COR-L47 (cell line): ENCODE results near the gene GNAO1.

Experiments used
- DNase-seq: peaks from one replicate; lab custom pipeline; 2025; lab: John Stamatoyannopoulos, UW

GNAO1 gene

GRCh38 chr16:56191156-56191815 lies at the start of gene GNAO1:
GNAO1 (plus strand) TSS chr16:56191489; CDS start chr16:56192236, 747 bp downstream.
- DNase-seq = peak; percentile 81

- DNase-seq = no peak
Observed at GRCh38 chr16:56143666-56144065, 47.6 kb upstream of the GNAO1 start.

- DNase-seq = no peak
Observed at GRCh38 chr16:56145369-56145768, 45.9 kb upstream of the GNAO1 start.

- no peak for DNase-seq
Observed at GRCh38 chr16:56151621-56152020, 39.7 kb upstream of the GNAO1 start.

- DNase-seq = no peak
Observed at GRCh38 chr16:56161658-56162057, 29.6 kb upstream of the GNAO1 start.

GRCh38 chr16:56163089-56163488 lies 28.2 kb upstream of the GNAO1 start:
- no peak for DNase-seq

GRCh38 chr16:56163938-56164337 lies 27.4 kb upstream of the GNAO1 start:
- DNase-seq = no peak

GRCh38 chr16:56164636-56165035 lies 26.7 kb upstream of the GNAO1 start:
- DNase-seq = no peak

- no peak for DNase-seq
Observed at GRCh38 chr16:56174411-56174810, 16.9 kb upstream of the GNAO1 start.

- no peak for DNase-seq
Observed at GRCh38 chr16:56181401-56181800, 9.9 kb upstream of the GNAO1 start.

- DNase-seq = no peak
Observed at GRCh38 chr16:56183266-56183665, 8.0 kb upstream of the GNAO1 start.

GRCh38 chr16:56190048-56190676 lies 1.1 kb upstream of the GNAO1 start:
- DNase-seq = no peak

GRCh38 chr16:56190677-56191155 lies 573 bp upstream of the GNAO1 start:
- no peak for DNase-seq

GRCh38 chr16:56191835-56192634 lies 746 bp downstream of the GNAO1 start:
- no peak for DNase-seq

- no peak for DNase-seq
Observed at GRCh38 chr16:56192635-56192945, 1.3 kb downstream of the GNAO1 start.

GRCh38 chr16:56192986-56193945 lies 2.0 kb downstream of the GNAO1 start:
- DNase-seq = no peak

- DNase-seq = peak; percentile 92
Observed at GRCh38 chr16:56193951-56194726, 2.9 kb downstream of the GNAO1 start.

- DNase-seq = peak; percentile 58
Observed at GRCh38 chr16:56195151-56195550, 3.9 kb downstream of the GNAO1 start.

- DNase-seq = no peak
Observed at GRCh38 chr16:56196381-56196780, 5.1 kb downstream of the GNAO1 start.

GRCh38 chr16:56197192-56197992 lies 6.1 kb downstream of the GNAO1 start:
- DNase-seq = no peak
